OCI-LY1 (cell line): Measurements from ENCODE around the gene PSMA6.
"Not testable (repeated sequence)": the region's sequence is repeated elsewhere in the genome, so short reads cannot be mapped to it uniquely, and the experiment has no call there.

Source experiments
- H2AFZ ChIP-seq: fragments of 200-600 bp; sonication (generic), shearing (Covaris generic); 2 replicates; pipeline ENCODE4 v1.6.0; 2014; ENCODE audit warnings: antibody characterized with exemption, mild to moderate bottlenecking, low read length
- H3F3A ChIP-seq: fragments of 200-600 bp; sonication (generic), shearing (Covaris generic); 2 replicates; pipeline ENCODE4 v1.6.0; 2014; ENCODE audit warnings: mild to moderate bottlenecking, antibody characterized with exemption, low read length, moderate library complexity; ENCODE audit not compliant: insufficient read depth
- H3K27ac ChIP-seq: fragments of 200-600 bp; sonication (generic); 2 replicates; pipeline ENCODE4 v1.5.1; 2014; ENCODE audit warnings: low read length, mixed run types, mild to moderate bottlenecking, low read depth; ENCODE audit not compliant: poor library complexity, severe bottlenecking
- H3K27me3 ChIP-seq: fragments of 200-600 bp; sonication (generic); 2 replicates; pipeline ENCODE4 v1.6.0; 2014; ENCODE audit warnings: antibody characterized with exemption, mild to moderate bottlenecking, low read length, moderate library complexity; ENCODE audit not compliant: insufficient read depth
- H3K36me3 ChIP-seq: fragments of 200-600 bp; sonication (generic); 2 replicates; pipeline ENCODE4 v1.6.1; 2014; ENCODE audit warnings: mild to moderate bottlenecking, antibody characterized with exemption, low read length, moderate library complexity, mixed read lengths; ENCODE audit not compliant: insufficient read depth
- H3K4me1 ChIP-seq: fragments of 200-600 bp; sonication (generic); 2 replicates; pipeline ENCODE4 v1.5.1; 2014; ENCODE audit warnings: mild to moderate bottlenecking, low read length, moderate library complexity; ENCODE audit not compliant: insufficient read depth, severe bottlenecking
- H3K4me2 ChIP-seq: fragments of 200-600 bp; sonication (generic), shearing (Covaris generic); 2 replicates; pipeline ENCODE4 v1.6.1; 2014; ENCODE audit warnings: low read length
- H3K4me3 ChIP-seq: fragments of 200-600 bp; sonication (generic); 2 replicates; pipeline ENCODE4 v1.5.1; 2014; ENCODE audit warnings: low read length, low read depth, mild to moderate bottlenecking, mixed read lengths; ENCODE audit not compliant: poor library complexity, severe bottlenecking
- H3K79me2 ChIP-seq: fragments of 200-600 bp; shearing (Covaris generic); 2 replicates; pipeline ENCODE4 v1.6.1; 2016; ENCODE audit warnings: mixed run types, low read length, mixed read lengths; ENCODE audit not compliant: insufficient read depth
- H3K9ac ChIP-seq: fragments of 200-600 bp; sonication (generic), shearing (Covaris generic); 2 replicates; pipeline ENCODE4 v1.6.1; 2014; ENCODE audit warnings: mild to moderate bottlenecking, low read length, mixed read lengths
- H3K9me2 ChIP-seq: fragments of 200-600 bp; sonication (generic), shearing (Covaris generic); 2 replicates; pipeline ENCODE4 v1.6.1; 2014; ENCODE audit warnings: low read depth, mild to moderate bottlenecking, low read length, mixed read lengths
- H3K9me3 ChIP-seq: fragments of 200-600 bp; shearing (Covaris generic); 2 replicates; pipeline ENCODE4 v1.6.1; 2014; ENCODE audit warnings: low read length, mixed read lengths
- H4K20me1 ChIP-seq: fragments of 200-600 bp; sonication (generic), shearing (Covaris generic); 2 replicates; pipeline ENCODE4 v1.6.0; 2016; ENCODE audit warnings: mild to moderate bottlenecking, low read length; ENCODE audit not compliant: insufficient read depth
- EZH2 ChIP-seq: fragments of 200-600 bp; sonication (generic), shearing (Covaris generic); IDR thresholded peaks from 2 replicates; pipeline ENCODE4 v1.8.0; 2017; ENCODE audit warnings: borderline replicate concordance, mixed run types, mild to moderate bottlenecking, antibody characterized with exemption, low read length, moderate library complexity, mixed read lengths
- TF ChIP-seq, protein P1 (sequence below): fragments of 200-600 bp; sonication (generic), shearing (Covaris generic); IDR thresholded peaks from 2 replicates; pipeline ENCODE4 v1.5.1; 2017; ENCODE audit warnings: mild to moderate bottlenecking, antibody characterized with exemption, low read length, moderate library complexity, mixed read lengths

PSMA6 gene

DNA sequence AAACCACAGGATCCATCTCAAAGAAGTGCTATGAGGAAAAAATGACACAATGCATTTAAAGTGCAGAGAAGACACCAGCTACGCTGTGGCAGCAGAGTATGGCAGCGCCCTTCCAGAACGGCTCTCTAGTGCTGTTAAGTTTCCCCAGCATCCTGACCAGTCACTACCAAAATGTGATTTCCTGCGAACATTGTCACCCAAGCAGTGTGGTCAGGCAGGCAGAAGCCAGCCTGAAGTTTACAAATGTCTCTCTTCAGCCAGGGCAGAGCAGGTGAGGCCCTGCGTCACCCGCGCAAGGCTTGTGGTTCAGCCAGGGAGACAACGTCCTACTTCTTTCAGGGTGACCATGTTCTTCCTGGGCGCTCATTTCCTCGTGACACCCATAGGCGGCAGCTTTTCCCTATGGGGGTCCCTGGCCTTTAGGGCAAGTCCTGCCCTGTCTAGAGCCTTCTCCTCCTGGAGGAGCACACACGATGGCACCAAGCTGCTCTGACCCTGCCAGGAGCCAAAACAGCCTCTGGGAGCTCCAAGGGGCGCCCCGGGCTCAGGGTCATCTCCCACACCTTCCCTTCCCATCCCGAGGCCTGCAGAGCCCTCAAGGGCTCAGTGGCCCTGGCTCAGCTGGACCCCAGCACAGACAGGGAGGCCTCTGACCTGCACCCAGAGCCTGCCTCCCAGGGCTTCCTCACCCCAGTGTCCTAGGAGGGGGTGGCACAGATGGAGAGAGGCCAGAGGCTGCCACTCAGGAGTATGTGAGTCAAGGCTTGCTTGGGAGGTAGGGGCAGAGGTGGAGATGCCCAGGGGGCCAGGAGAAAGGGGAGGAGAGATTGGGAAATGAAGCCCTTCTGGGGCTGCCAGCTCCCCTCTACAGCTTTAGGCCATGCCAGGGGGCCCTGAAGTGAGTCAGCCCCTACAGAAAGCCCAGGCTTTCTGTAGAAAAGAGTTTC, 41.9 kb downstream of the PSMA6 start:
- Histone ChIP-seq H3K4me2 (no peak overlapping the region), H3K9me2 (no peaks in the 10 kb centered on the region), H3K4me1 (peaks cover 9% of the 10 kb centered on the region), H3F3A (no peaks in the 10 kb centered on the region), H3K79me2 (no peaks in the 10 kb centered on the region), H3K27ac (no peak overlapping the region), H3K9me3 (no peaks in the 10 kb centered on the region), H3K27me3 (no peaks in the 10 kb centered on the region), H4K20me1 (no peaks in the 10 kb centered on the region), H2AFZ (no peak overlapping the region), H3K4me3 (no peak overlapping the region), H3K9ac (no peak overlapping the region), H3K36me3 (no peaks in the 10 kb centered on the region)
- no peak for TF ChIP-seq EZH2
- TF ChIP-seq, protein P1, sequence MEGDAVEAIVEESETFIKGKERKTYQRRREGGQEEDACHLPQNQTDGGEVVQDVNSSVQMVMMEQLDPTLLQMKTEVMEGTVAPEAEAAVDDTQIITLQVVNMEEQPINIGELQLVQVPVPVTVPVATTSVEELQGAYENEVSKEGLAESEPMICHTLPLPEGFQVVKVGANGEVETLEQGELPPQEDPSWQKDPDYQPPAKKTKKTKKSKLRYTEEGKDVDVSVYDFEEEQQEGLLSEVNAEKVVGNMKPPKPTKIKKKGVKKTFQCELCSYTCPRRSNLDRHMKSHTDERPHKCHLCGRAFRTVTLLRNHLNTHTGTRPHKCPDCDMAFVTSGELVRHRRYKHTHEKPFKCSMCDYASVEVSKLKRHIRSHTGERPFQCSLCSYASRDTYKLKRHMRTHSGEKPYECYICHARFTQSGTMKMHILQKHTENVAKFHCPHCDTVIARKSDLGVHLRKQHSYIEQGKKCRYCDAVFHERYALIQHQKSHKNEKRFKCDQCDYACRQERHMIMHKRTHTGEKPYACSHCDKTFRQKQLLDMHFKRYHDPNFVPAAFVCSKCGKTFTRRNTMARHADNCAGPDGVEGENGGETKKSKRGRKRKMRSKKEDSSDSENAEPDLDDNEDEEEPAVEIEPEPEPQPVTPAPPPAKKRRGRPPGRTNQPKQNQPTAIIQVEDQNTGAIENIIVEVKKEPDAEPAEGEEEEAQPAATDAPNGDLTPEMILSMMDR: peak; percentile 20; the same call in 1 of the 2 replicates

DNA sequence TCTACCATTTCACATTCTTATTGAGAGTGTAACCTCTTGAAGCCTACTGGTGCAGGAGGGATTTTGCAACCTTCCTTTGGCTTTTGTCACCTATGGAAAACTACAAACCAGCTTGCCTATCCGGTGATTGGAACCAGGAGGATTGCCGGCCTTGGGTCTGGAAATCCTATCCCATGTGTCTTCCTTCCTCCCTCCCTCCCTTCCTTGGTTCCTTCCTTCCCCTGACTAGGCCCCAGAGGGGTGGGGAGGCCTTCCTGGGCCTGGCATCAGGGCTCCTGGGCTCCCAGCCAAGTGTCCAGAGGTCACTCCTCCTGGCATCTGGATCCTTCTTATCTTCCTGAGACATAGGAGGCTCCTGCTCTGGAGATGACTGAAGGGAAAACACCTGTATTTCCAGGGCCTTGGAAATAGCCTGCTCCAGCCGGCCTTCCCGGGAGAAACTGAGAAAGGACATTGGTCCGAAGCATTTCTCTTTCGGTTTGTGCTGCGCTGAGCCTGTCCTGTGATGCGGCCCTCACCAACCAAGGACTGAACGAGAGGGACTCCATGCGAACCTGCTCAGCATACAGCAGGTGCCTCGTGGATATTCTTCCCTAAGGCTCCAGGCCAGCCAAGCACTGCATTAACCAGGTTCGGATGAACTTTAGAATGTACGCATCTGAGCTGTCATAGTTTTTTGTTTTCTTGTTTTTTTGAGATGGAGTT, 43.4 kb downstream of the PSMA6 start:
- Histone ChIP-seq H4K20me1 (no peaks in the 10 kb centered on the region), H3K79me2 (no peaks in the 10 kb centered on the region), H3K9ac (no peak overlapping the region), H3K27me3 (no peaks in the 10 kb centered on the region), H3K4me3 (no peak overlapping the region), H3K9me3 (no peaks in the 10 kb centered on the region), H2AFZ (no peak overlapping the region), H3K4me2 (no peak overlapping the region), H3K9me2 (no peaks in the 10 kb centered on the region), H3K4me1 (peaks cover 20% of the 10 kb centered on the region), H3F3A (no peaks in the 10 kb centered on the region), H3K27ac (no peak overlapping the region), H3K36me3 (no peaks in the 10 kb centered on the region)
- TF ChIP-seq, protein P1: no peak
- TF ChIP-seq EZH2: no peak

DNA sequence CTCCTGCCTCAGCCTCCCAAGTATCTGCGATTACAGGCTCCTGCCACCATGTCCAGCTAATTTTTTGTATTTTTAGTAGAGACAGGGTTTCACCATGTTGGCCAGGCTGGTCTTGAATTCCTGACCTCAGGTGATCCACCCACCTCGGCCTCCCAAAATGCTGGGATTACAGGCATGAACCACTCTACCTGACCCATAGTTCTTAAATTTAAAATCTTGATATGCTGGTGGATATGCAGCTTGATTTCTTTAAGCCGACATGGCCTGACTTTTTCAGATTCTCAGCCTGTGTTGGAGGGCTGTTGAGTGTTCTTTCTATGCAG, 44.0 kb downstream of the PSMA6 start:
- not testable (repeated sequence) for H3K4me2 ChIP-seq, H3K36me3 ChIP-seq, H3K79me2 ChIP-seq, H3K27me3 ChIP-seq, H2AFZ ChIP-seq, H3K27ac ChIP-seq, H4K20me1 ChIP-seq, H3K9me3 ChIP-seq, H3K9me2 ChIP-seq, H3K4me3 ChIP-seq, H3K9ac ChIP-seq, H3F3A ChIP-seq
- peaks cover 20% of the 10 kb centered on the region for H3K4me1 ChIP-seq
